ENCODE results near the gene ZFHX2.

ZFHX2 gene

DNA sequence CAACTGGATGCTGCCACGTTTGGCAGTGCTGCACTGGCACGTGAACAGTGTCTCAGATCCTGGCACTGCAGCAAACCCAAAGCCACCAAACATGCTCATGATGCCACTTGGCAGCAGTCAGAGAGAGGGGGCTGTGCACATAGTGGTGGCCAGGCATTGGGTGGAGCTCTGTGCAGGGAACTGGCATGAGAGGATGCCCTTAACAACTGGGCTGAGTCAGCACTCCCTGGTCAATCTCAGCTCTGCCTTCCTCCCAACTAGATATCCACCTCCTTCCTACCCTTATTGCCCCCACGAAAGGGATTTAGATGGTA is 37.0 kb downstream of the ZFHX2 start:
- no peak for DNase-seq

DNA sequence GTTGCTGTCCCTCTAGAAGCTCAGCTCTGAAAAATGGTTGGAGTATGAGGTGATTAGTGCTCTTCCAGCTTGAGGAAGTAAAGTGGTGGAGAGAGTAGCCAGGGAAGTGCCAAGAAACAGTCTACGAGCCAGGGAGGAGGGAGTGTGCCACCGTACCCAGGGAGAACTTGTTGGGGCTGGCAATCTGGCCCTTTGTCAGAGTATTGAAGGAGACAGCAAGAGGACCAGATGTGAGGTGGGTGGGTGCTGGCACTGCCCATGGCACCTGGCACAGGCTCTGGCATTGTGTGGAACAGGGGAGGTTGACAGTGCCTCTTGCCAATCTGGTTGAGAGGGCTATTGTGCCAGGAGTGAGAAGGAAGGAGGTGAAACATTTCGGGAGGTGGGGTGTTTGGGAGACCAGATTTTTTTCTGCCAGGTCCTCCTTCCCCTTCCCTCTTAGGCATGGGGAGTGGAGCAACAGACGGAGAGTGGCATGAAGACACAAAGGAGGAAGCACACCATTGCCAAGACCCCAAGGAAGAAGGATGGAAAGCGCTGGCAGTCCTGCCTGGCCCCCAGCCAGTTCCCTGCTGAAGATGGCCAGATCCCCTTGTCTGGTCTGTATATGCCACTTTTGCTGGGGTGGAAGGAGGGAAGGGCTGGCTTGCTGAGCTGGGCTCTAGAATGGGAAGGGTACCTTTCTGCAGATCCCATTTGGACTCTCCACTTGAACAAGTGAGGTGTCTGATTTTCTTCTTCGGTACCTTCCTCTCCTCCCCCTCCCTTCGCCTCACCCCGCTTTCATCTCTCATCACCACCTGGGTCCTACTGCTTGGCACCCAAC is 37.5 kb downstream of the ZFHX2 start:
- no peak for DNase-seq

DNA sequence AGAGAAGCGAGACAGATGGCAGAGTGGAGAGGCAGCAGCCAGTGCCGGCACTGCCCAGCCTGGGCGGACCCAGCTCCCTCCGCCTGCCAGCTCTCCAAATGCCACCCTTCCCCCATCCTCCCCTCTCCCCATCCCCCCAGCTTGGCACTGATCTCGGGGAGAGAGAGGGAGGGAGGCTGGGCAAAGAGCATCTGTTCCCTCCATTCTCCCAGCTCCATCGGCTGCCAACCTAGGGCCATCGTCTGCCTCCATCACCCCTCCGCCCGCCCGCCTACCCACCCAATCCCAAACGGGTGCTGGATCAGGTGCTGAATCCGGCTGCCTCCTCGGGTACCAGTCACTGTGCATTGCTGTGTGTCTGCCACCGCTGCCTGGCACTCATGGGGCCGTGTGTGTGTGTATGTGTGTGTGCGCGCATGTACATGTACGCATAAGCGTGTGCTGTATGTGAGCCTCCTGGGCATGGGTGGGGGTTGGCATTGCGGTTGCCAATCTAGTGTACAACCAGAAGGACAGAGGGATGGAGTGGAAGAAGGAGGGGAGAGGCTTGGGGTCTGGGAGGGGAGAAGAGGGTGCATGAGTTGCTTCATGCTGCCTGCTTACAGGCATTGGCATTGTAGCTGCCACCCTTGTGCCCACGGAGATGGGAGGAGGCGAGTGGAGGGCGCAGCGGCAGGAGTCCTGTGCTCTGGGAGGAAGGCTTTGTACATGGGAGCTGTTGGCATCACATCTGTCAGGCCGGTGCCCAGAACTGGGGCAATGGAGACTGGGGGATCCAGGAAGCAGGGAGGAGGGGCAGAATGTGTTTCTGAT is 38.4 kb downstream of the ZFHX2 start:
- no peak for DNase-seq

DNA sequence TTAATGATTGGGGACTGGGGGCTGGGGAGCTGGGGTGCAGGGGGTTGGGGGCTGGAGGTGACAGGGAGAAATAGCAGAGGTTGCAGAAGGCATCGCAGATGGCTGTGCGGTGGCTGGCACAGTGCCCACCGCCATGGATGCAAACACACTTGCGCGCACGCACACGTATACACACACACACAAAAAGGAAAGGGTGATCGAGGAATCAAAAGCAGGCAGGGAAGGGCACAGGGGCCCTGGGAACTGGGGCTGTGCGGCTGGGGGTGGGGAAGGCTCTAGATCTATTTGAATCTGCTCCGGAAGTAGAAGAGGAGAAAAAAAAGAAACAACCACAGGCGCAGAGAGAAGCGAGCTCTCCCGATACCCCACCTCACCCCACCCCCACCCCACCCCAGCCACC is 39.4 kb downstream of the ZFHX2 start:
- DNase-seq: no peak

DNA sequence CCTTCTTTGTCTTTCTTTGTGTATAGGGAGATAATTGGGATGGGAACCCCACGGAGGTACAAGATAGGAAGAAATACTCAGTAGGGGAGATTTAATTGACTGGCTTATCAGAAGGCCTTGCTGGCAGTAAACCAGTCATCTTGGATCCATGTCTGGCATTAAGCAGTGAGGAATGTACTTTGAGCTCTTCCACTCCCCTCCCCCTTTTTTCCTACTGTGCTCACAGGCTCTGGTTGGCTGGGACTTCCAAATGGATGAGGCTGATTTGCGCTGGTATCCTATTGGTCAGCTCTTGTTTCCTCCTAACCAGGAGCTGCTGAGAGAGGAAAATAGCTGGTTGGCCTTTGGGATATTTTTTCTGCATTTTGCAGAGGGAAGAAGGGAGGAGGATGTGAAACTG is 57.3 kb downstream of the ZFHX2 start:
- no peak for DNase-seq

DNA sequence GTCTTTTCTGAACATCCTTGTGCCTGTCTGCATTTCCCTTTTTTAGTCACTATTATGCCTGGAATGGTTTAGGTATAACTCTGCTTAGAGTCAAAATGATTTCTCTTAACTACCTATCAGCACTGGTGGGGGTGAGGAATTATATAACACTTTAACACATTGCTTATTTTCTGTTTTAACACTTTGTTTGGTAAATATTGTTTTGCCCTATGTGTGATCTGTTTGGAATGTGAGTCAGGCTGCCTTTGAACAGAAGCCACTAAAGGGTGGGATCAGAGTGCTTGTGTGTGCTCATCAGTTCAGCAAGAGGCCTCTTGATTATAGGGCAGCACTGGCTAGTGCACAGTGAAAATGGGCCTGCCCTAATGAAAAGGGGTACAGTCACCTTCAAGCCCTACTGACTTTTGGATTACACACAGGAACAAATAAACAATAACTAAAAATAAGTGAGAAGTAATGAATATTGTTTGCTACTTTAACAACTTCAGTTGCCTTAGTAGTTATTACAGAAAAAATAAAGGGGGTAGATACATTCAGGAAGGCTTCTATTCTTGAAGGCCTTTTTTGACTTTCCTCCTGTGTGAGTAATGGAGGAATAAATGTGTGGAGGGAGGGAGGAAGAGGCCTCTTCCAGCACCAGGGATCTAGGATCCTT is 58.8 kb downstream of the ZFHX2 start:
- DNase-seq: no peak

DNA sequence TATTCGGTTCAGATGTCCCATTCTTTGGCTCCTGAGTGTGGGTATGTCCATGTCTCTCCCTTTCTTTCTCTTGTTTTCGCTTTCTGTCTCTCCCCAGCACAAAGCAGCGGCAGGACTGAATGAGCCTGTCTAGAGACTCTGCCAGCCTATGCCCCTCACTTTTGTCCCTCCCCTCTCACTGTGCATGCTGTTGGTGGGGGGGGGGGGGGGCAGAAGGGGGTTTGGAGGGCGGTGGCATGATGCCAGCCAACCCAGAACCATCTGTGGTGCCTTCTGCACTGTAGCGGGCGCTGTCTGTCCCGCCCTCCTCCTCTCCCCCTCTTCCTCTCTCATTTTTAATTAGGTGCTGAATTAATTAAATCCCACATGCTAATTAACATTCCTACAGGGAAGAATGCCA is 64.3 kb downstream of the ZFHX2 start:
- no peak for DNase-seq

DNA sequence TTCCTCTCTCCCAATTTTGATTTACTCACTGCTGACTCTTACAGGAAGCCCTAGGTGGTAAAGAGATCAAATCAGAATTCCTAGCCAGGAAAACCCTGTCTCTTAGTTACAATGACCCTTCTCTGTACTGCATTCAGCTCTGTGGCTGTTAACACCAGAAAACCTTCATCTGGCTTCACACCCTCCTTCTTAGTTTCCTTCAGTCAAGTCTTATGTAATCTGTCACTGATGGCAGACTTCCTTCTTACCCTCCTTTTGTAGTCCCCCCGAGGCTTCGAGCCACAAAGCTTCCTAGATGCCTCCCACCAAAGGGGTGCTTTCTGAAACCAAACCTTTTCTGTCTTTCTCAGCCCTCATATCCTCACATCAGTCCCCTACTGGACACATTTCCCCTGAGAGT is 65.5 kb downstream of the ZFHX2 start:
- no peak for DNase-seq

DNA sequence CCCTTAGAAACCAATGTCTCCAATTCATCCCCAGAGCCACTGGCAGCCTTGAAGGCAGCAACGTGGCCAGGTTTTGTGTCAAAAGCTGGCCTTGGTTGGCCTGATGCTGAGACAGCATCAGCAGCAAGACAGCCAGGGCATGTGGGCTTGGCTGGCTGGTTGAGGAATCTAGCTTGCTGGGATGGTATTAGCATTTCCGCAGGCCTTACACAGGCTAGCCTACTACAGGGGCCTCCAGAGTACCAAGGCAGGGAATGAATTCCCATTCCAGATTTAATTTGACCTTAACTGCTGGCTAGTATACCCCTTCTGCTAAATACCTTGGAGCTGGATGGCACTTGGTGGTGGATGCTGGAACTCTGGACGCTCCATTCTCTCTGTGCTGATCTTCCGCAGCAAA is 66.2 kb downstream of the ZFHX2 start:
- DNase-seq: no peak

DNA sequence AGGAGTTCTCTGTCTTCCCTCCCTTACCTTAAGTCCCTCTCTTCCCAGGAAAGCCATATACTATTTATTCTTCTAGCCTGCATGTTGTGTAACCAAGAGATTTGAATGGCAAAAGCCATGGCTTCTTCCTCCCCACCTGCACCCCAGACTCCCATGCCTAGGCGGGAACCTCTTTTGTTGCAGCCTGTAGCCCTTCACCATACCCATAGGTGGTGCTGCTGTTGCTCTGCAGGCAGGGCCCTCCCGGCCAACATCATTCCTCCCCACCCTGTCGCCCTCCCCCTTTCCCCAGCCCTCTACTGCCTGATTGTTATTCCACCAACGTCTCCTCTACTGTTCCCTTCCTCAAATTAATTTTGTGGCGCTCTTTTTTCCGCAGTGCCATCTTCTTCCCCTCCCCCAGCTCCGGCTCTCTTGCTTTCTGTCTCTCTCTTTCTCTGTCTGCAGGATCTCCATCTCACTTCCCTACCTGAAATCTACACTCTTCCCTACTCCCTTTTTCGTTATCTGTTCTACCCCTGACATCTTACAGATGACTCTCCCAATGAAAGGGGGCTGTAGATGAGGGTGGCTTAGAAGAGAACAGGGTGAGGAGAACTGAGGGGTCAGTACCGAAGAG is 68.2 kb downstream of the ZFHX2 start:
- no peak for DNase-seq

DNA sequence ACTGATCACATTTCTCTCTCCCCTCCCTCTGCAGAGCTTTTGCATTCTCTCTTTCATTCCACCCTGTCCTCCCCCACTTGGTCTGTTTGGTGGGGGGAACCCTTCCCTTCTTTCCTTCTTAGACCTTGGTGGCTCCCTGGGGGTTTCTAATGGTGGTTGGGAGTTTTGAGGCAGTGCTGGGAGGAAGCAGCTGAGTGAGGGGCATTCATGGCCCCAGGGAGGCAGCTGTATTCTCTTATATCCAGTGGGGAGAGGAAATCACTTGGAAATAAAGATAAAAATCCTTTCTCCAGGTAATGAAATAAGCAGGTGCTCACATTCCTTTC is 68.8 kb downstream of the ZFHX2 start:
- DNase-seq: no peak

DNA sequence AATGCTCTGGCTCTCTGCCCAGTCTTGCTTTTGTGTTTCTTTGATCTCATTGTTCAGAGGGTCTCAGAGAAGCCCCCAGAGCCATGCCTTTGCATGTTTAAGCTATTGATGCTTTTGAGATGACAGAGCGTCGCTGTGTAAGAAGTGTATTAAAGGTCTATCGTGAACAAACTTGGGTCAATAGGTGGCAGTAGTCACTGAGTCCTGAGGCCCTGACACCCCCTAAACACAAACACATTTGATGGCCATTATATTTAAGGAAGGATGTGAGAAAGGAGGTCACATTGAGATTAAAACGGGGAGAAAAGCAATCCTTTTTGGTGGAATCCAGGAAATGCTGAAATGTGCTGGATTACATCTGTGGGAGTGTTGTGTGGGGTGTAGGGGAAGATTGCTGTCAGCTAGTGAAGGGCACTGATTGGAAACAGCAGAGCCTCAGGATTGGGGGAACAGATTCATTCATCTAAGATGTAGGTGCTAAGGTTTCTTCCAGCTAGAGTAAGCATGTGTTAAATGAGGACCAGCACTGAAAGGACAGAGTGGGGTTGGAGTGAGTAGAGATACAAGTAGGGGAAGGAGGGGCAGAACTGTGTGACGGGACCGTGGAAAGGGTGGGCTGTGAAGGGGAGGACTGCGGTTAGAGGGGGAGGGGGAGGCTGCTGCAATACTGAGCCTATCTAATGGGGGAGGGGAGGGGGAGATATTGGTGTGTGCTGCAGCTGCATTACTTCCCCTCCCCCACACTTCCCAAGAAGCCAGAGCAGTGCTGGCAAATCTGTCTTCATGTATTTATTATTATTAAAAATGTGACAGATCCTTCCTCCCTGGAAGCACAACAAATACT is 69.4 kb downstream of the ZFHX2 start:
- no peak for DNase-seq

DNA sequence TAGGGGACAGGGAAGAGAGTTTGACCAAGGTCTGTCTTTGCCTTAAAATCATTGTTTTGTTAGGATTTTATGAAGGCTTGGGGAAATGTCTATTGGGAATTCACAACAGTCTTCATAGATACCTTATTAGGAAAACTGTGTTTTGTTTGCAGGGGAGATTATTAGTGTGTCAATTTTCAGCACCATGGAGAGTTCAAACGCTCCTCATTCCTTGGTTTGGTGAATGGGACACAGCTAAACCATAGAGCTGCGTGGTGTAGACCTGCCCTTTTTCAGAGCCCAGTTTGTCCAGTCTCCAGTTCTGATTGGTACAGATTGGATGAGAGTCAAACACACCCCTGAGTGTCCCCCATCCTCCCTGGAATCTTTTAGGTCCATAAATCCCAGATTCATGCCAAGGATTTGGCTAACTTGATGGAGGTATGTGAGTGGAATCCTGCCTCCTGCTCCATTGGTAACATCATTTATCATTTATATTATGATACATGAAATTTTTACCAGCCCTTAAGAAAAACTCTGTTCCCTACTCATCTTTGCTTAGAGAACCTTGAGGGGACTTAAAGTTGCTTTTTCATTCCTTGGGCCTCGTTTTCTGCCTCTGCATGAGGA is 70.1 kb downstream of the ZFHX2 start:
- no peak for DNase-seq

DNA sequence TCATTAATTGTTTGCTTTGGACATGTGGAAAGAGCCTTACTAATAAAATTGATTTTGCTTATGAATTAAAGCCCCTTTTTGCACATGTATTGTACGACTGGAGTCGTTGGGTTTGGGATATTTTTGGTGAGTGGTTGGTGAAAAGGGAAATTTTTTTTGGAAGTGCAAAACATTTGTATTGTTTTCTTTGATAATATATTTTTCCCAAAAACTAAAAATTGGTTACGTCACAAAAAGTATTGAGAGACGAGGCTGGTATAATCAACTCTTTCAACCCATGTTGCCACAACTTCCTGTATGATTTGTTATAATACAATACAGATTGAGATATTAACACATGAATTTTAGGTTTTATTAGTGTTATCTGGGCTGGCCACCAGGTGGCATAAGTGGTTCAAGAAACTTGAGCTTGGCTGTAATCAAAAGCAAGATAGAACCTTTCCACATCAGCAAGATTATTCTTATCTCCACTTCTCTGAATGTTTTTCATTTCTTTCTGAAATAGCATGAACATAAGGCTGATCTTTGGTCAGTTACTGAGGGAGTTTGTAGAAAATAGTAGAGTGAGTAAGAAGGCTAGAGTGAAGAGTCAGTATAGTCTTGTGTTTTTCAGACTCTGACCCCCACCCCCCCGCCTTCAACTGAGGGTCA is 73.3 kb downstream of the ZFHX2 start:
- DNase-seq: peak; percentile 80

DNA sequence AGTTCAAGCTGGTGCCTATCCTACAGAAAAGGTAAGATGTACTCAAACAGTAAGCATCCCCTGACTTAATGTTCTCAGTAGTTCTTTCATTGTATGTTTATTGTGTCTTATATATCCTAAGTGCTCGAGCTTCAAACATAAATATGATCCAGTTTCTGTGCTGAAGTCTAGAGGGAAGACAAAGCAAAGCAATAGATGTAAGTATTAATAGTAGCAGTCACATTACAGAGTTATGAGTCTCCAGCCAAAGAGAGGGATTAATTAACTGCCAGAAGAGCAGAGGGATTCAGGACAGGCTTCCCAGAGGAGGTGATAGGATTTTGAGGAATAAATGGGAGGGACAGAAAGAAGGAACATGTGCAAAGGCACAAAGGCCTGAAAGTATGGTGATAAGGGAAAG is 80.6 kb downstream of the ZFHX2 start:
- DNase-seq: no peak
